ENCODE data around the gene ARID3A.

- TF ChIP-seq, protein P1, sequence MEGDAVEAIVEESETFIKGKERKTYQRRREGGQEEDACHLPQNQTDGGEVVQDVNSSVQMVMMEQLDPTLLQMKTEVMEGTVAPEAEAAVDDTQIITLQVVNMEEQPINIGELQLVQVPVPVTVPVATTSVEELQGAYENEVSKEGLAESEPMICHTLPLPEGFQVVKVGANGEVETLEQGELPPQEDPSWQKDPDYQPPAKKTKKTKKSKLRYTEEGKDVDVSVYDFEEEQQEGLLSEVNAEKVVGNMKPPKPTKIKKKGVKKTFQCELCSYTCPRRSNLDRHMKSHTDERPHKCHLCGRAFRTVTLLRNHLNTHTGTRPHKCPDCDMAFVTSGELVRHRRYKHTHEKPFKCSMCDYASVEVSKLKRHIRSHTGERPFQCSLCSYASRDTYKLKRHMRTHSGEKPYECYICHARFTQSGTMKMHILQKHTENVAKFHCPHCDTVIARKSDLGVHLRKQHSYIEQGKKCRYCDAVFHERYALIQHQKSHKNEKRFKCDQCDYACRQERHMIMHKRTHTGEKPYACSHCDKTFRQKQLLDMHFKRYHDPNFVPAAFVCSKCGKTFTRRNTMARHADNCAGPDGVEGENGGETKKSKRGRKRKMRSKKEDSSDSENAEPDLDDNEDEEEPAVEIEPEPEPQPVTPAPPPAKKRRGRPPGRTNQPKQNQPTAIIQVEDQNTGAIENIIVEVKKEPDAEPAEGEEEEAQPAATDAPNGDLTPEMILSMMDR (conservative IDR thresholded peaks at IDR 0.05; ENCODE audit: low read depth, low read length) = no peak
- no peak for TF ChIP-seq EZH2 (IDR thresholded peaks at IDR 0.05; ENCODE audit: low read length, unreplicated experiment)
Measured at GRCh38 chr19:1007399-1008251, 81.8 kb downstream of the ARID3A start.
